HG03159 (cell line): ENCODE data around the gene RETREG3.
A peak's percentile ranks its signal among the peaks of the same experiment; 100 is the strongest.
"Not testable (repeated sequence)": the region's sequence is repeated elsewhere in the genome, so short reads cannot be mapped to it uniquely, and the experiment has no call there.

Experiments
- ATAC-seq: cut with Tn5 transposase; IDR thresholded peaks from one replicate; pipeline ENCODE4 v1.9.1; 2021; ENCODE audit warnings: mild to moderate bottlenecking, moderate library complexity; ENCODE audit not compliant: unreplicated experiment

RETREG3 gene

GRCh38 chr17:42609182-42609813 is at the start of gene RETREG3, which contains the start of gene TUBG1:
RETREG3 (minus strand) TSS chr17:42609374; CDS start chr17:42609324, 50 bp downstream.
TUBG1 (plus strand) TSS chr17:42609683; CDS start chr17:42609738, 55 bp downstream.
- ATAC-seq = peak; percentile 89

GRCh38 chr17:42657824-42658588 is 48.8 kb upstream of the RETREG3 start:
- ATAC-seq = no peak

GRCh38 chr17:42655528-42655927 is 46.4 kb upstream of the RETREG3 start:
- ATAC-seq = no peak

GRCh38 chr17:42653179-42654124 is 44.3 kb upstream of the RETREG3 start:
- ATAC-seq = no peak

GRCh38 chr17:42651392-42651791 is 42.2 kb upstream of the RETREG3 start:
- no peak for ATAC-seq

- ATAC-seq = no peak
These were observed 38.6 kb upstream of the RETREG3 start for GRCh38 chr17:42647778-42648177.

GRCh38 chr17:42642336-42642735 is 33.2 kb upstream of the RETREG3 start:
- ATAC-seq = no peak

- no peak for ATAC-seq
These were observed 30.9 kb upstream of the RETREG3 start for GRCh38 chr17:42640121-42640520.

GRCh38 chr17:42639525-42640113 is 30.4 kb upstream of the RETREG3 start:
- ATAC-seq = no peak

- no peak for ATAC-seq
These were observed 23.8 kb upstream of the RETREG3 start for GRCh38 chr17:42632949-42633444.

- no peak for ATAC-seq
These were observed 20.3 kb upstream of the RETREG3 start for GRCh38 chr17:42629411-42630009.

GRCh38 chr17:42627032-42627764 is 18.0 kb upstream of the RETREG3 start:
- not testable (repeated sequence) for ATAC-seq

- no peak for ATAC-seq
These were observed 14.8 kb upstream of the RETREG3 start for GRCh38 chr17:42623732-42624596.

GRCh38 chr17:42623271-42623670 is 14.1 kb upstream of the RETREG3 start:
- ATAC-seq = no peak

- ATAC-seq = not testable (repeated sequence)
These were observed 12.8 kb upstream of the RETREG3 start for GRCh38 chr17:42621987-42622386.

- ATAC-seq = peak; percentile 67
These were observed 9.4 kb upstream of the RETREG3 start for GRCh38 chr17:42618442-42619150.

GRCh38 chr17:42617956-42618431 is 8.8 kb upstream of the RETREG3 start:
- peak; percentile 19 for ATAC-seq
